ENCODE data around the gene NAP1L4. TPM values are rescaled to one million over a fixed set of nuclear protein-coding genes. Genes with fewer than 3 reads are reported as not detected.

The NAP1L4 gene
- total RNA-seq, 1 donor: 72.0 TPM

- no peak overlapping the region for H2AFZ ChIP-seq (ENCODE audit: low read length)
- peak; percentile 100 for DNase-seq (ENCODE audit: insufficient read length, low spot score, missing footprints)
- H3K4me2 ChIP-seq (ENCODE audit: insufficient read depth, low read length): peak overlapping the region; percentile 45
Observed at GRCh38 chr11:2912498-2912897, 79.6 kb downstream of the NAP1L4 start.

GRCh38 chr11:2911785-2912391 is 80.2 kb downstream of the NAP1L4 start:
- Histone ChIP-seq H3K4me3 (ENCODE audit: insufficient read depth, low read length) (no peak overlapping the region), H3K27ac (ENCODE audit: low read depth, low read length) (no peak overlapping the region), H3K4me1 (ENCODE audit: insufficient read depth, low read length) (peaks cover 17% of the 10 kb centered on the region), H3K4me2 (ENCODE audit: insufficient read depth, low read length) (no peak overlapping the region), H3K79me2 (ENCODE audit: insufficient read depth, low read length) (no peaks in the 10 kb centered on the region), H4K20me1 (ENCODE audit: insufficient read depth, low read length) (peaks cover 5% of the 10 kb centered on the region), H3K9me3 (ENCODE audit: low read depth, low read length) (no peaks in the 10 kb centered on the region), H3K36me3 (ENCODE audit: insufficient read depth, low read length) (no peaks in the 10 kb centered on the region), H3K27me3 (ENCODE audit: insufficient read depth, low read length) (no peaks in the 10 kb centered on the region), H2AFZ (ENCODE audit: low read length) (no peak overlapping the region)
- no peak for TF ChIP-seq CTCF (IDR thresholded peaks at IDR 0.05; ENCODE audit: extremely low read depth, low read depth, low read length)
- no peak for DNase-seq (ENCODE audit: insufficient read length, low spot score, missing footprints)

More at GRCh38 chr11:2912498-2912897, 79.6 kb downstream of the NAP1L4 start:
- H3K9me3 ChIP-seq (ENCODE audit: low read depth, low read length): no peaks in the 10 kb centered on the region
- no peak for TF ChIP-seq CTCF (IDR thresholded peaks at IDR 0.05; ENCODE audit: extremely low read depth, low read depth, low read length)
- H3K36me3 ChIP-seq (ENCODE audit: insufficient read depth, low read length): no peaks in the 10 kb centered on the region
- peaks cover 17% of the 10 kb centered on the region for H3K4me1 ChIP-seq (ENCODE audit: insufficient read depth, low read length)
- H3K27me3 ChIP-seq (ENCODE audit: insufficient read depth, low read length): no peaks in the 10 kb centered on the region
- no peaks in the 10 kb centered on the region for H3K79me2 ChIP-seq (ENCODE audit: insufficient read depth, low read length)
- H3K27ac ChIP-seq (ENCODE audit: low read depth, low read length): peak overlapping the region; percentile 37
- H3K4me3 ChIP-seq (ENCODE audit: insufficient read depth, low read length): no peak overlapping the region
- peaks cover 5% of the 10 kb centered on the region for H4K20me1 ChIP-seq (ENCODE audit: insufficient read depth, low read length)

- no peak for DNase-seq (ENCODE audit: insufficient read length, low spot score, missing footprints)
- Histone ChIP-seq H4K20me1 (ENCODE audit: insufficient read depth, low read length) (peaks cover 5% of the 10 kb centered on the region), H3K4me2 (ENCODE audit: insufficient read depth, low read length) (no peak overlapping the region), H3K27ac (ENCODE audit: low read depth, low read length) (no peak overlapping the region), H2AFZ (ENCODE audit: low read length) (no peak overlapping the region), H3K36me3 (ENCODE audit: insufficient read depth, low read length) (no peaks in the 10 kb centered on the region), H3K4me1 (ENCODE audit: insufficient read depth, low read length) (peaks cover 17% of the 10 kb centered on the region), H3K9me3 (ENCODE audit: low read depth, low read length) (no peaks in the 10 kb centered on the region), H3K79me2 (ENCODE audit: insufficient read depth, low read length) (no peaks in the 10 kb centered on the region), H3K4me3 (ENCODE audit: insufficient read depth, low read length) (no peak overlapping the region), H3K27me3 (ENCODE audit: insufficient read depth, low read length) (no peaks in the 10 kb centered on the region)
- no peak for TF ChIP-seq CTCF (IDR thresholded peaks at IDR 0.05; ENCODE audit: extremely low read depth, low read depth, low read length)
Observed at GRCh38 chr11:2911088-2911784, 80.9 kb downstream of the NAP1L4 start.

- Histone ChIP-seq H3K4me2 (ENCODE audit: insufficient read depth, low read length) (no peak overlapping the region), H3K36me3 (ENCODE audit: insufficient read depth, low read length) (no peaks in the 10 kb centered on the region), H3K27me3 (ENCODE audit: insufficient read depth, low read length) (no peaks in the 10 kb centered on the region), H3K4me3 (ENCODE audit: insufficient read depth, low read length) (no peak overlapping the region), H3K9me3 (ENCODE audit: low read depth, low read length) (no peaks in the 10 kb centered on the region), H3K79me2 (ENCODE audit: insufficient read depth, low read length) (no peaks in the 10 kb centered on the region), H3K27ac (ENCODE audit: low read depth, low read length) (no peak overlapping the region), H4K20me1 (ENCODE audit: insufficient read depth, low read length) (peaks cover 5% of the 10 kb centered on the region), H3K4me1 (ENCODE audit: insufficient read depth, low read length) (peaks cover 17% of the 10 kb centered on the region), H2AFZ (ENCODE audit: low read length) (no peak overlapping the region)
- TF ChIP-seq CTCF (IDR thresholded peaks at IDR 0.05; ENCODE audit: extremely low read depth, low read depth, low read length): no peak
- no peak for DNase-seq (ENCODE audit: insufficient read length, low spot score, missing footprints)
Observed at GRCh38 chr11:2910401-2910955, 81.7 kb downstream of the NAP1L4 start.

All from osteoblast (primary cell).